K562 (cell line): ENCODE results near the gene TMEM131L.

Source experiments
- ARHGAP35 ChIP-seq: fragments of 450-650 bp; IDR thresholded peaks from 2 replicates; pipeline ENCODE4 v1.6.1; 2018; ENCODE audit not compliant: partially characterized antibody
- FOXP1 ChIP-seq: sonication (generic); formaldehyde crosslinking; IDR thresholded peaks from 2 replicates; pipeline ENCODE4 v1.8.0; 2022; ENCODE audit warnings: mild to moderate bottlenecking, missing genetic modification reagents
- SETDB1 ChIP-seq: IDR thresholded peaks from one replicate; pipeline ENCODE4 v1.6.1; 2012; ENCODE audit warnings: low read length, control low read depth, inconsistent platforms
- TF ChIP-seq, protein P1 (sequence below), 3 experiments: IDR thresholded peaks in 2 of 3; conservative IDR thresholded peaks in 1 of 3; 2 replicates each; pipeline ENCODE4 v1.5.1; 2011 to 2012; ENCODE audit warnings: low read length in 3 of 3, mild to moderate bottlenecking in 3 of 3, control low read depth in 2 of 3, improper control_type of control experiment in 1 of 3, inconsistent platforms in 1 of 3, low read depth in 1 of 3, mixed read lengths in 1 of 3, moderate library complexity in 1 of 3; ENCODE audit not compliant: insufficient read depth in 2 of 3
- TF ChIP-seq, protein P2 (sequence below): sonication (generic); formaldehyde crosslinking; IDR thresholded peaks from 2 replicates; pipeline ENCODE4 v1.8.0; 2022; ENCODE audit warnings: mild to moderate bottlenecking, low read depth, missing genetic modification reagents

DNA sequence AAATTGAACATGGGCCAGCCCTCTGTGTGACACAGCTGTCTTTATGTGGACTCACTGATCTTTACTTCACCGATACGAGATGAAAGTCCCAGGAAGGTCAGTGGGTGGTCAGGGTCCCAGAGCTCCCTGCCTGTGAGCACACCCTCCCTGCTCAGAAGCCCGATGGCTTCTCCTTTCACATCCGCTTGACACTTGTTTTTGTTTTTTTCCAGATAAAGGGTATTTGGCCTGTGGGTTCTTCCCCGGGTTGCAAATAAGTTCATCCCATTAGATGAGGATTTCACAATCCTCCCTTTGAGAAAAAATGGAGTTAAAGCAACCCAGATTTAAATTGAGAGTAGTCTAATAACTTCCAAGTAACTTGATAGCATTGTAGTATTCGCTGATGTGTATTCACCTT lies 169.7 kb downstream of the TMEM131L start:
- TF ChIP-seq, protein P1, sequence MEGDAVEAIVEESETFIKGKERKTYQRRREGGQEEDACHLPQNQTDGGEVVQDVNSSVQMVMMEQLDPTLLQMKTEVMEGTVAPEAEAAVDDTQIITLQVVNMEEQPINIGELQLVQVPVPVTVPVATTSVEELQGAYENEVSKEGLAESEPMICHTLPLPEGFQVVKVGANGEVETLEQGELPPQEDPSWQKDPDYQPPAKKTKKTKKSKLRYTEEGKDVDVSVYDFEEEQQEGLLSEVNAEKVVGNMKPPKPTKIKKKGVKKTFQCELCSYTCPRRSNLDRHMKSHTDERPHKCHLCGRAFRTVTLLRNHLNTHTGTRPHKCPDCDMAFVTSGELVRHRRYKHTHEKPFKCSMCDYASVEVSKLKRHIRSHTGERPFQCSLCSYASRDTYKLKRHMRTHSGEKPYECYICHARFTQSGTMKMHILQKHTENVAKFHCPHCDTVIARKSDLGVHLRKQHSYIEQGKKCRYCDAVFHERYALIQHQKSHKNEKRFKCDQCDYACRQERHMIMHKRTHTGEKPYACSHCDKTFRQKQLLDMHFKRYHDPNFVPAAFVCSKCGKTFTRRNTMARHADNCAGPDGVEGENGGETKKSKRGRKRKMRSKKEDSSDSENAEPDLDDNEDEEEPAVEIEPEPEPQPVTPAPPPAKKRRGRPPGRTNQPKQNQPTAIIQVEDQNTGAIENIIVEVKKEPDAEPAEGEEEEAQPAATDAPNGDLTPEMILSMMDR (IDR thresholded peaks at IDR 0.05 in 2 of 3, conservative IDR thresholded peaks at IDR 0.05 in 1 of 3; ENCODE audit: insufficient read depth in 2 of 3, low read depth in 1 of 3, low read length in 3 of 3), result no peak
- TF ChIP-seq ARHGAP35 (no peak), FOXP1 (CRISPR knock-in tag) (no peak), SETDB1 (no peak)
- TF ChIP-seq, protein P2, sequence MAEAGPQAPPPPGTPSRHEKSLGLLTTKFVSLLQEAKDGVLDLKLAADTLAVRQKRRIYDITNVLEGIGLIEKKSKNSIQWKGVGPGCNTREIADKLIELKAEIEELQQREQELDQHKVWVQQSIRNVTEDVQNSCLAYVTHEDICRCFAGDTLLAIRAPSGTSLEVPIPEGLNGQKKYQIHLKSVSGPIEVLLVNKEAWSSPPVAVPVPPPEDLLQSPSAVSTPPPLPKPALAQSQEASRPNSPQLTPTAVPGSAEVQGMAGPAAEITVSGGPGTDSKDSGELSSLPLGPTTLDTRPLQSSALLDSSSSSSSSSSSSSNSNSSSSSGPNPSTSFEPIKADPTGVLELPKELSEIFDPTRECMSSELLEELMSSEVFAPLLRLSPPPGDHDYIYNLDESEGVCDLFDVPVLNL, result no peak
